Measurements from ENCODE around the gene ERVH48-1. TPM values are rescaled to one million over a fixed set of nuclear protein-coding genes. Genes with fewer than 3 reads are reported as not detected.
"Not testable (repeated sequence)": the region's sequence is repeated elsewhere in the genome, so short reads cannot be mapped to it uniquely, and the experiment has no call there.

The ERVH48-1 gene
- total RNA-seq, 1 experiment from 2014 or later: not detected

DNA sequence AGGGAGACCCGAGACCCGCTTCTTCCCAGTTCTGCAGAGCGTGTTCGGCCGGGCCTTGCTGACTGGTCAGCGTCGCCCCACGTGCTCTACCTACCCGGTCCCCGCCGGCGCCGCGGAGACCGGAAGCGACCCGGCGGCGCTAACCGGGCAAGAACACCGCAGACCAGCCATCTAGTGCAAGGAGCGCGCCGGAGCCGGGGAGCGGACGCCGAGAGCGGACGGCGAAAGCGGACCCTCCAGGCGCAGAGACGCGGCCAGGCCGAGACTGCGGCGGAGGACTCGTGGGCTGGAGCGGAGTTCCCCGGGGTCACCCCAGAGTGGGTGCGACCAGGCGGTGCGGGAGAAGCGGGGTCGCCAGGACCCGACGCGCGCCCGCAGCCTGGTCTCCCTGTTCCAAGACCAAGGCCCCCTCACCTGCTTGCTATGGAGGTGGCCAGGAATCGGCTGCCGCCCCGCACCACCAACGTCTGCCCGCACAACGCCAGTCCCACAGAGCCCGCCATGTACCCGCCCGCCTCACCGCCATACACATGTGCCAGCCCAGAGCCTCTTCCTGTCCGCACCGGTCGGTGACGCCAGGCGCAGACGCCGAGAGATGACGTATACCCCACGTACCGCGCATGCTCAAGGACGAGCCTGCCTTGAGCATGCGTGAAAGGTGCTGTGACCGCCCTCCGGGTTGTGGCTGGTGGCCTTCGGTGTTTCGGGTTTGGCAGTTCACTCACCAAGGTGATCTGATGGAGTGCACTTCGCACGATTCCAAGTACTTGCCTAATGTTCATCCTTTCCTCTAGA, 46.2 kb downstream of the ERVH48-1 start, which contains the start of gene WDR4:
TSS of gene WDR4 (minus strand) at position 547 of the 795 bp plus-strand sequence. CDS start at position 503, 44 bp downstream.
- Histone ChIP-seq H3K27me3 (no peaks in the 10 kb centered on the region), H3K9me3 (peaks cover 5% of the 10 kb centered on the region), H3K36me3 (peaks cover 36% of the 10 kb centered on the region), H3K4me3 (peak within 1 kb of the TSS; percentile 98)
- DNase-seq: peak; percentile 98

DNA sequence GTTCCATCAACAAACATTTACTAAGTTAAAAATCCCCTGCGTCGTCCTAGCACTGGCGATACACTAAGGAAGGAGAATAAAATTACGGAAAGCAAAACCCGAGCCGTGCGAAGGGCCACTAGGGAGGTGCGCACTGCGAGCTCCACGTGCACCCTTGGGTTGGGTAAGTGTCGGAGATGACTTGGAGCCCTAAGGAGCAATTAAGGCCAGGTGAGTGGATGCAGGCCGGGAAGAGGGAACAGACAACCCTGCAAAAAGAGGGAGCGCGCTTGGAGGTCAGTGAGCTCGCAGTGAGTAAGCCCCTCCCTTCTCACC, 46.8 kb downstream of the ERVH48-1 start:
- H3K36me3 ChIP-seq: peaks cover 41% of the 10 kb centered on the region
- DNase-seq: no peak
- H3K4me3 ChIP-seq: peak overlapping the region; percentile 98
- H3K9me3 ChIP-seq: peaks cover 5% of the 10 kb centered on the region
- no peaks in the 10 kb centered on the region for H3K27me3 ChIP-seq

DNA sequence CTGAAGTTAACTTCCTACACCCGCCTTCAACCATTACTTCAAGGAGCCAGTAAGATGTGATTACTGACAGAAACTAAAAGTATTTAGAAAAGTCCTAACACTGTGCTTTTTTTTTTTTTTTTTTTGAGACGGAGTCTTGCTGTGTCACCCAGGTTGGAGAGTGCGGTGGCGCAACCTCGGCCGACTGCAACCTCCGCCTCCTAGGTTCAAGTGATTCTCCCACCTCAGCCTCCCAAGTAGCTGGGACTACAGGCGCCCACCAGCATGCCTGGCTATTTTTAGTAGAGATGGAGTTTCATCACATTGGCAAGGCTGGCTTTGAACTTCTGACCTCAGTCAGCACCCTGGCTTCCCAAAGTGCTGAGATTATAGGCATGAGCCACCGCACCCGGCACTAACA, 49.6 kb downstream of the ERVH48-1 start:
- H3K4me3 ChIP-seq, H3K27me3 ChIP-seq, H3K9me3 ChIP-seq, DNase-seq: not testable (repeated sequence)
- H3K36me3 ChIP-seq: peaks cover 64% of the 10 kb centered on the region

- Histone ChIP-seq H3K9me3 (no peaks in the 10 kb centered on the region), H3K27me3 (no peaks in the 10 kb centered on the region), H3K36me3 (peaks cover 82% of the 10 kb centered on the region), H3K4me3 (no peak overlapping the region)
- no peak for DNase-seq
Measured at GRCh38 chr21:42873096-42873495, 52.3 kb downstream of the ERVH48-1 start.

DNA sequence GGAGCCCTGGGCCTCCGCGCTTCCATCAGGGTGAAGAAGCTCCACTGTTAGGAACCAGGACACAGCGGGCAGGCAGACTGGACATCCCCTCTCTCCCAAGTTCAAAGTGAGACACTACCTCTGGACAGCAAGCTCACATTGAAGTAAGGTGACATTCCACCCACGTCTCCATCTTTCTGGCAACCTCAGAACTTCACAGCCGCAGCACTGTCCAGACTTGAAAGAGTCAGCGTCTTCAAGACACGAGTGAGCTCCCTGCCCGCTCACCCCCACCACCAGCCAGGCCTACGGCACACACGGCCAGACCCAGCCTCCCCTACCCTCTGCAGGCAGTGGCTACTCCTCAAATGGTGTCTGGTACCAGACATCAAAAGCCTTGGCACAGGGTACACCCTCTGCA, 57.2 kb downstream of the ERVH48-1 start:
- Histone ChIP-seq H3K9me3 (no peaks in the 10 kb centered on the region), H3K4me3 (no peak overlapping the region), H3K27me3 (no peaks in the 10 kb centered on the region), H3K36me3 (peaks cover 87% of the 10 kb centered on the region)
- no peak for DNase-seq

Other genes with a start within 250 kb of the ERVH48-1 start
- gene WDR4, start 46.1 kb downstream of the ERVH48-1 start, total RNA-seq (2014; rRNA removed; shearing (Covaris generic); ENCODE audit: low replicate concordance): 18.9 and 59.2 TPM in 2 replicates
- gene NDUFV3, start 32.3 kb downstream of the ERVH48-1 start, total RNA-seq (2014; rRNA removed; shearing (Covaris generic); ENCODE audit: low replicate concordance): 72.1 and 78.1 TPM in 2 replicates
- gene PKNOX1, start 48.9 kb upstream of the ERVH48-1 start, total RNA-seq (2014; rRNA removed; shearing (Covaris generic); ENCODE audit: low replicate concordance): 29.6 and 35.9 TPM in 2 replicates
- gene CBS, start 150.2 kb upstream of the ERVH48-1 start, total RNA-seq (2014; rRNA removed; shearing (Covaris generic); ENCODE audit: low replicate concordance): 9.8 and 15.1 TPM in 2 replicates
- gene U2AF1, start 181.9 kb upstream of the ERVH48-1 start, total RNA-seq (2014; rRNA removed; shearing (Covaris generic); ENCODE audit: low replicate concordance): 193 and 198 TPM in 2 replicates
- gene CRYAA, start 243.4 kb upstream of the ERVH48-1 start, total RNA-seq (2014; rRNA removed; shearing (Covaris generic); ENCODE audit: low replicate concordance): not detected in 2 replicates